Measurements from ENCODE around the gene CRYBG1.

- TF ChIP-seq EZH2 (IDR thresholded peaks at IDR 0.05) (no peak), POLR2AphosphoS5 (IDR thresholded peaks at IDR 0.05; ENCODE audit: borderline replicate concordance, low read depth, low read length) (no peak)
These were observed 493 bp downstream of the CRYBG1 start for GRCh38 chr6:106360989-106361430.

Data from SK-N-MC (cell line).